IMR-90 (cell line): ENCODE results near the gene DUSP16. TPM values are rescaled to one million over a fixed set of nuclear protein-coding genes. Genes with fewer than 3 reads are reported as not detected.
"Not testable (repeated sequence)": the region's sequence is repeated elsewhere in the genome, so short reads cannot be mapped to it uniquely, and the experiment has no call there.

Experiments used
- ATAC-seq: fragments of 200-7000 bp; cut with Tn5 transposase; 2 replicates; pipeline ENCODE4 v1.9.1; 2020; ENCODE audit warnings: low read depth, mild to moderate bottlenecking, moderate library complexity
- BruUV-seq: library from RNA; stranded (reverse); fragments of 400-500 nt; replicated peaks from 2 replicates; lab custom pipeline; 2021; lab: Mats Ljungman, UMichigan
- CTCF ChIA-PET: fragments of 300-600 bp; formaldehyde crosslinking; extraction: SDS; loops from one replicate; lab custom pipeline; 2021; ENCODE audit warnings: antibody characterized with exemption; lab: Yijun Ruan, JAX
- POLR2A ChIA-PET: fragments of 300-600 bp; sonication (Branson Sonifier 250); formaldehyde crosslinking; loops from one replicate; lab custom pipeline; 2022; ENCODE audit warnings: antibody characterized with exemption; ENCODE audit not compliant: unreplicated experiment; lab: Charles Lee
- DNase-seq: peaks from one replicate; pipeline ENCODE4 v3.0.0; 2013
- H2AFZ ChIP-seq: replicated peaks from 2 replicates; pipeline ENCODE3; 2013; ENCODE audit warnings: low read length, mild to moderate bottlenecking; ENCODE audit not compliant: poor library complexity
- H2AK5ac ChIP-seq: 2 replicates; pipeline ENCODE4 v1.6.1; 2013; ENCODE audit warnings: low read depth, low read length, inconsistent platforms
- H2AK9ac ChIP-seq: replicated peaks from 2 replicates; pipeline ENCODE3; 2013; ENCODE audit warnings: mild to moderate bottlenecking, low read depth, low read length, moderate library complexity; ENCODE audit not compliant: poor library complexity
- H2BK120ac ChIP-seq: 2 replicates; pipeline ENCODE4 v1.6.1; 2013; ENCODE audit warnings: low read depth, low read length, inconsistent platforms
- H2BK15ac ChIP-seq: 3 replicates; pipeline ENCODE4 v1.6.1; 2013; ENCODE audit warnings: low read depth, low read length, inconsistent platforms
- H2BK20ac ChIP-seq: 2 replicates; pipeline ENCODE4 v1.6.1; 2013; ENCODE audit warnings: low read depth, mild to moderate bottlenecking, inconsistent platforms, low read length, moderate library complexity
- H2BK5ac ChIP-seq: 2 replicates; pipeline ENCODE4 v1.6.1; 2013; ENCODE audit warnings: mild to moderate bottlenecking, low read depth, low read length, inconsistent platforms; ENCODE audit not compliant: poor library complexity, severe bottlenecking
- H3K14ac ChIP-seq: replicated peaks from 2 replicates; pipeline ENCODE4 v1.6.1; 2013; ENCODE audit warnings: low read depth, low read length, inconsistent platforms
- H3K18ac ChIP-seq: 2 replicates; pipeline ENCODE4 v1.6.1; 2013; ENCODE audit warnings: low read depth, low read length, control low read depth
- H3K23ac ChIP-seq: 2 replicates; pipeline ENCODE4 v1.6.1; 2013; ENCODE audit warnings: low read depth, low read length, inconsistent platforms
- H3K27ac ChIP-seq: 2 replicates; pipeline ENCODE4 v1.5.1; 2013; ENCODE audit warnings: mild to moderate bottlenecking, control low read depth, low read length; ENCODE audit not compliant: insufficient read depth
- H3K27me3 ChIP-seq: 2 replicates; pipeline ENCODE4 v1.6.1; 2013; ENCODE audit warnings: low read length; ENCODE audit not compliant: control insufficient read depth, insufficient read depth
- H3K36me3 ChIP-seq: 2 replicates; pipeline ENCODE4 v1.6.1; 2013; ENCODE audit warnings: low read length, mixed read lengths; ENCODE audit not compliant: control insufficient read depth, insufficient read depth
- H3K4ac ChIP-seq: 2 replicates; pipeline ENCODE4 v1.6.1; 2013; ENCODE audit warnings: low read depth, low read length, inconsistent platforms
- H3K4me1 ChIP-seq: 2 replicates; pipeline ENCODE4 v1.6.1; 2013; ENCODE audit warnings: low read length, mixed read lengths; ENCODE audit not compliant: control insufficient read depth, insufficient read depth
- H3K4me2 ChIP-seq: 2 replicates; pipeline ENCODE4 v1.6.1; 2013; ENCODE audit warnings: low read depth, mild to moderate bottlenecking, control low read depth, low read length, moderate library complexity
- H3K4me3 ChIP-seq: 2 replicates; pipeline ENCODE4 v1.5.1; 2013; ENCODE audit warnings: low read depth, mild to moderate bottlenecking, control low read depth, low read length, moderate library complexity; ENCODE audit not compliant: insufficient read depth
- H3K56ac ChIP-seq: 2 replicates; pipeline ENCODE4 v1.6.1; 2013; ENCODE audit warnings: low read length, inconsistent platforms; ENCODE audit not compliant: insufficient read depth; ENCODE audit errors: extremely low read depth
- H3K79me1 ChIP-seq, 2 experiments: 2 replicates each; pipeline ENCODE4 v1.6.1; 2013; ENCODE audit warnings: low read length in 2 of 2, inconsistent platforms in 1 of 2, low read depth in 1 of 2
- H3K9ac ChIP-seq: 2 replicates; pipeline ENCODE4 v1.6.1; 2013; ENCODE audit warnings: low read depth, low read length, control low read depth
- H3K9me1 ChIP-seq: 2 replicates; pipeline ENCODE4 v1.6.1; 2013; ENCODE audit warnings: low read length, inconsistent platforms; ENCODE audit not compliant: insufficient read depth
- H3K9me3 ChIP-seq: 2 replicates; pipeline ENCODE4 v1.6.1; 2013; ENCODE audit warnings: low read length; ENCODE audit not compliant: control insufficient read depth, insufficient read depth
- H4K20me1 ChIP-seq: 2 replicates; pipeline ENCODE4 v1.6.1; 2013; ENCODE audit warnings: low read length, inconsistent platforms; ENCODE audit not compliant: insufficient read depth
- H4K5ac ChIP-seq: 2 replicates; pipeline ENCODE4 v1.6.1; 2013; ENCODE audit warnings: mild to moderate bottlenecking, low read depth, low read length, control low read depth
- H4K8ac ChIP-seq, 2 experiments: 2 replicates each; pipeline ENCODE4 v1.6.1; 2013; ENCODE audit warnings: low read depth in 2 of 2, low read length in 2 of 2, control low read depth in 1 of 2, inconsistent platforms in 1 of 2
- H4K91ac ChIP-seq: 2 replicates; pipeline ENCODE4 v1.6.1; 2013; ENCODE audit warnings: low read depth, low read length, inconsistent platforms; ENCODE audit not compliant: insufficient read depth
- WGBS, 2 experiments: methylation state at CpG; one replicate each; pipeline versions ENCODE4 v1.1.5 to v1.1.7; 2013; ENCODE audit warnings: missing lambda C conversion rate in 2 of 2; ENCODE audit not compliant: insufficient read length in 1 of 2; ENCODE audit errors: extremely low coverage in 2 of 2; 5-methylcytosine and 5-hydroxymethylcytosine counted together
- dilution Hi-C: fragments of 300-500 bp; cut with HindIII; formaldehyde crosslinking; loops from one replicate; pipeline ENCODE4 v1.14.3; 2018; ENCODE audit warnings: low sequenced_read_pairs; ENCODE audit not compliant: unreplicated experiment
- in situ Hi-C: fragments of 300-500 bp; cut with MboI; formaldehyde crosslinking; loops from 3 replicates; pipeline ENCODE4 v1.14.3; 2019; ENCODE audit warnings: low sequenced_read_pairs, inconsistent platforms, mixed read lengths
- intact Hi-C: fragments of 100-400 bp; cut with micrococcal nuclease; formaldehyde crosslinking; loops from 2 replicates; pipeline ENCODE4 v1.10.0; 2022
- polyA plus RNA-seq, 3 experiments: library from polyadenylated mRNA; depleted of rRNA; stranded (reverse); fragments of >200 nt; gene quantifications; 2 replicates each; pipeline ENCODE4 v1.2.3, GENCODE V29; 2012; ENCODE audit warnings: low replicate concordance in 1 of 3
- total RNA-seq: library from RNA; depleted of rRNA; stranded (reverse); fragments of >200 nt; gene quantifications from 2 replicates; pipeline ENCODE4 v1.2.3, GENCODE V29; 2012

The DUSP16 gene
- total and polyA plus RNA-seq, 2 of the 4 experiments (the other 2 are of a cell fraction), result 4.7 to 10.0 TPM

GRCh38 chr12:12588436-12588835 is 25.8 kb upstream of the DUSP16 start:
- H2BK5ac ChIP-seq, DNase-seq, H2AK5ac ChIP-seq, H3K56ac ChIP-seq, H2BK20ac ChIP-seq, H3K9me1 ChIP-seq, H3K27ac ChIP-seq, H3K23ac ChIP-seq, H4K5ac ChIP-seq, H3K4me2 ChIP-seq, H3K9me3 ChIP-seq, H3K4me1 ChIP-seq, H2BK15ac ChIP-seq, H3K79me1 ChIP-seq, H4K20me1 ChIP-seq, H4K91ac ChIP-seq, POLR2A ChIA-PET, dilution Hi-C loops, H2AFZ ChIP-seq, H3K4ac ChIP-seq, BruUV-seq, H3K18ac ChIP-seq, in situ Hi-C loops, H3K9ac ChIP-seq, H3K4me3 ChIP-seq, H2AK9ac ChIP-seq, H2BK120ac ChIP-seq, H3K14ac ChIP-seq, H3K36me3 ChIP-seq, intact Hi-C loops, H4K8ac ChIP-seq, ATAC-seq: not testable (repeated sequence)
- peaks cover 13% of the 10 kb centered on the region for H3K27me3 ChIP-seq
- CTCF ChIA-PET, result interaction anchor here (0.6 kb wide), 1 partner anchor 219 kb away, joined by 4 read pairs; no protein-coding TSS in a partner anchor
- no CpG with 5 or more reads among the region's 3 CpGs for WGBS, 2 experiments
